EH (cell line): ENCODE results near the gene OPA3.

ENCODE experiments used
- DNase-seq: peaks from one replicate; pipeline ENCODE4 v3.0.0-alpha.2; 2015; ENCODE audit warnings: low read depth

Gene OPA3

DNA sequence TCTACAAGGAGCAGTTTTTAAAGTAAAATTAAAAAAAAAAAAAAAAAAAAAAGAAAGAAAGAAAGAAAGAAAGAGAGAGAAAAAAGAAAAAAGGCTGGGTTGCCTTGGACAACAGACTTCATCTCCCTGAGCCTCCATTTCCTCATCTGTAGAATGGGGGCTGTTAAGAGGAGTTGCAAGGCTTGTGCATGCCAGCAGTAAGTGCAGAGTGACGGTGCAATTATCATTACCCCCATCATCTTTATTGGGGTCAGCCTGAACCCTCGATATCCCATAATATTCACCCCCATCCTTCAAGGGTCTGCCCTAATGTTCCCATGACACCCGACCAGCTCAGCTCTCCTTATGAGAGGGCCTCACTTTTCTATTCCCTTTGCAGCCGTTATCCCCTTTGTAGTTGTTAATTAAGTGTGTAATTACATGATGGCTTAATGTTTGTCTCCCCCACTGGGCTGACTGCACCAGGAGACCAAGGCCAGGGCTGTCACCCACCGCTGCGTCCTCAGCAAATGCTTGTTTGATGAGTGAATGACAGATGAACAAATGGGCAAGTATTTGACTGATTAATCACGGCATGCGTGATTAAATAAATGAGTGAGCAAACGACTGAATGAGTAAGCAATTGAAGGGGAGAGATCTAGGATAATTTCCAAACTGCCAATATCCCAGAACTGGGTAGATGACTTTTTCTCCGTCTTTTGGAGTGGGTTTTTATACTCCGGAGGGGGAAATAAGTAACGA is 106.7 kb downstream of the OPA3 start:
- DNase-seq = no peak
